GM12864 (cell line): Measurements from ENCODE around the gene RABGGTB.
"Not testable (repeated sequence)": the region's sequence is repeated elsewhere in the genome, so short reads cannot be mapped to it uniquely, and the experiment has no call there.

ENCODE experiments used
- DNase-seq: peaks from one replicate; pipeline ENCODE4 v3.0.0-alpha.2; 2011; ENCODE audit warnings: low read depth
- H3K4me3 ChIP-seq: 2 replicates; pipeline ENCODE4 v1.5.1; 2011; ENCODE audit warnings: mild to moderate bottlenecking, low read depth, low read length, control low read depth
- CTCF ChIP-seq: IDR thresholded peaks from 2 replicates; pipeline ENCODE4 v1.5.1; 2011; ENCODE audit warnings: low read depth, mild to moderate bottlenecking, moderate library complexity, low read length, control low read depth, inconsistent platforms; ENCODE audit errors: missing control alignments

Gene RABGGTB

GRCh38 chr1:75796376-75797272 lies 10.6 kb downstream of the RABGGTB start, which contains the start of gene MSH4:
Gene MSH4, plus strand, starts transcription at chr1:75796882. Its CDS starts 104 bp downstream, at chr1:75796986.
- DNase-seq: no peak
- H3K4me3 ChIP-seq: no peak within 1 kb of the TSS
- TF ChIP-seq CTCF: no peak

- TF ChIP-seq CTCF: no peak
- no peak for DNase-seq
- H3K4me3 ChIP-seq: no peak overlapping the region
Observed at GRCh38 chr1:75797273-75797588, 11.2 kb downstream of the RABGGTB start.

GRCh38 chr1:75797606-75798216 lies 11.7 kb downstream of the RABGGTB start:
- no peak for DNase-seq
- no peak for TF ChIP-seq CTCF
- H3K4me3 ChIP-seq: no peak overlapping the region

GRCh38 chr1:75801480-75801879 lies 15.4 kb downstream of the RABGGTB start:
- DNase-seq, H3K4me3 ChIP-seq: not testable (repeated sequence)

GRCh38 chr1:75808921-75809320 lies 22.9 kb downstream of the RABGGTB start:
- TF ChIP-seq CTCF: no peak
- DNase-seq: no peak
- H3K4me3 ChIP-seq: no peak overlapping the region

- not testable (repeated sequence) for H3K4me3 ChIP-seq, DNase-seq
Observed at GRCh38 chr1:75810113-75810512, 24.1 kb downstream of the RABGGTB start.

GRCh38 chr1:75811211-75811981 lies 25.3 kb downstream of the RABGGTB start:
- H3K4me3 ChIP-seq: no peak overlapping the region
- no peak for TF ChIP-seq CTCF
- DNase-seq: no peak
